SU-DHL-6 (cell line): ENCODE results near the gene SDK2.

Experiments used
- EZH2phosphoT487 ChIP-seq: fragments of 200-600 bp; sonication (generic), shearing (Covaris generic); conservative IDR thresholded peaks from 2 replicates; pipeline ENCODE4 v1.6.1; 2018; ENCODE audit warnings: mild to moderate bottlenecking, antibody characterized with exemption, low read length, moderate library complexity, mixed read lengths
- TF ChIP-seq, protein P1 (sequence below): fragments of 200-600 bp; sonication (generic); IDR thresholded peaks from one replicate; pipeline ENCODE4 v1.5.1; 2017; ENCODE audit warnings: antibody characterized with exemption, mild to moderate bottlenecking, low read length, moderate library complexity; ENCODE audit not compliant: insufficient read depth, poor library complexity, severe bottlenecking

DNA sequence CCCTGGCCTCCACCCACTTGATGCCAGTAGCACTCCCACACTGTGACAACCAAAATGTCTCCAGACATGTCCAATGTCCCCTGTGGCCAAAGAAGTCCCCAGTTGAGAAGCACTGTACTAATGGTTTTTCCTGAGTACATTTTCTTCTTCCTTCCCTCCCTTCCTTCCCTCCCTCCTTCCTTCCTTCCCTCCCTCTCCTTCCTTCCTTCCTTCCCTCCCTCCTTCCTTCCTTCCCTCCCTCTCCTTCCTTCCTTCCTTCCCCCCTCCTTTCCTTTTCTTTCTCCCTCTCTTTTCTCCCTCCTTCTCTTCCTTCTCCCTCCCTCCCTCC, 255.7 kb downstream of the SDK2 start:
- TF ChIP-seq, protein P1, sequence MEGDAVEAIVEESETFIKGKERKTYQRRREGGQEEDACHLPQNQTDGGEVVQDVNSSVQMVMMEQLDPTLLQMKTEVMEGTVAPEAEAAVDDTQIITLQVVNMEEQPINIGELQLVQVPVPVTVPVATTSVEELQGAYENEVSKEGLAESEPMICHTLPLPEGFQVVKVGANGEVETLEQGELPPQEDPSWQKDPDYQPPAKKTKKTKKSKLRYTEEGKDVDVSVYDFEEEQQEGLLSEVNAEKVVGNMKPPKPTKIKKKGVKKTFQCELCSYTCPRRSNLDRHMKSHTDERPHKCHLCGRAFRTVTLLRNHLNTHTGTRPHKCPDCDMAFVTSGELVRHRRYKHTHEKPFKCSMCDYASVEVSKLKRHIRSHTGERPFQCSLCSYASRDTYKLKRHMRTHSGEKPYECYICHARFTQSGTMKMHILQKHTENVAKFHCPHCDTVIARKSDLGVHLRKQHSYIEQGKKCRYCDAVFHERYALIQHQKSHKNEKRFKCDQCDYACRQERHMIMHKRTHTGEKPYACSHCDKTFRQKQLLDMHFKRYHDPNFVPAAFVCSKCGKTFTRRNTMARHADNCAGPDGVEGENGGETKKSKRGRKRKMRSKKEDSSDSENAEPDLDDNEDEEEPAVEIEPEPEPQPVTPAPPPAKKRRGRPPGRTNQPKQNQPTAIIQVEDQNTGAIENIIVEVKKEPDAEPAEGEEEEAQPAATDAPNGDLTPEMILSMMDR: no peak
- no peak for TF ChIP-seq EZH2phosphoT487
